ENCODE results near the gene FAM210A.

- no peak for TF ChIP-seq REST (IDR thresholded peaks at IDR 0.05; ENCODE audit: insufficient read depth in 1 of 2, low read depth in 2 of 2, low read length in 1 of 2)
- TF ChIP-seq, protein P1, sequence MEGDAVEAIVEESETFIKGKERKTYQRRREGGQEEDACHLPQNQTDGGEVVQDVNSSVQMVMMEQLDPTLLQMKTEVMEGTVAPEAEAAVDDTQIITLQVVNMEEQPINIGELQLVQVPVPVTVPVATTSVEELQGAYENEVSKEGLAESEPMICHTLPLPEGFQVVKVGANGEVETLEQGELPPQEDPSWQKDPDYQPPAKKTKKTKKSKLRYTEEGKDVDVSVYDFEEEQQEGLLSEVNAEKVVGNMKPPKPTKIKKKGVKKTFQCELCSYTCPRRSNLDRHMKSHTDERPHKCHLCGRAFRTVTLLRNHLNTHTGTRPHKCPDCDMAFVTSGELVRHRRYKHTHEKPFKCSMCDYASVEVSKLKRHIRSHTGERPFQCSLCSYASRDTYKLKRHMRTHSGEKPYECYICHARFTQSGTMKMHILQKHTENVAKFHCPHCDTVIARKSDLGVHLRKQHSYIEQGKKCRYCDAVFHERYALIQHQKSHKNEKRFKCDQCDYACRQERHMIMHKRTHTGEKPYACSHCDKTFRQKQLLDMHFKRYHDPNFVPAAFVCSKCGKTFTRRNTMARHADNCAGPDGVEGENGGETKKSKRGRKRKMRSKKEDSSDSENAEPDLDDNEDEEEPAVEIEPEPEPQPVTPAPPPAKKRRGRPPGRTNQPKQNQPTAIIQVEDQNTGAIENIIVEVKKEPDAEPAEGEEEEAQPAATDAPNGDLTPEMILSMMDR (IDR thresholded peaks at IDR 0.05) = no peak
- TF ChIP-seq POLR2AphosphoS5 (IDR thresholded peaks at IDR 0.05; ENCODE audit: low read depth, low read length) = no peak
- TF ChIP-seq SIN3A (IDR thresholded peaks at IDR 0.05; ENCODE audit: borderline replicate concordance, insufficient read depth, low read depth, low read length) = no peak
Observed at GRCh38 chr18:13645093-13645492, 81.3 kb downstream of the FAM210A start.
